ENCODE results near the gene CTCFL.

CTCFL gene

GRCh38 chr20:57559658-57560553 is 35.0 kb upstream of the CTCFL start:
- DNase-seq: no peak

DNA sequence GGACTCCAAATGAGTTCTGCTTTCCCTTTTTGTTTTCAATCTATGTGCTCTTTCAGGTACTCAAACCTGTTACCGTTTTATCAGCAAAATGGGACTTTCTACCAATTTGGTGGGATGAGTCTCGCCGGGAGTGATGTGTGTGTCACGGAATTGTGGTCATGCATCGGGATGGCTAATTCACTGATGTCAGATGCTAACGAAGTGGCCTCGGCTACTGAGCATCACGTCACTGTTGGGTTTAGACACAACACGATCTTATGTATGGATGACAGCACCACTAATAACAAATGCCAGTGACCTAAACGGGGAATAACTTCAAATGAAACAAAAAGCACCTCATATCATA is 34.3 kb upstream of the CTCFL start:
- no peak for DNase-seq

- DNase-seq: no peak
Measured at GRCh38 chr20:57558614-57559288, 33.8 kb upstream of the CTCFL start.

DNA sequence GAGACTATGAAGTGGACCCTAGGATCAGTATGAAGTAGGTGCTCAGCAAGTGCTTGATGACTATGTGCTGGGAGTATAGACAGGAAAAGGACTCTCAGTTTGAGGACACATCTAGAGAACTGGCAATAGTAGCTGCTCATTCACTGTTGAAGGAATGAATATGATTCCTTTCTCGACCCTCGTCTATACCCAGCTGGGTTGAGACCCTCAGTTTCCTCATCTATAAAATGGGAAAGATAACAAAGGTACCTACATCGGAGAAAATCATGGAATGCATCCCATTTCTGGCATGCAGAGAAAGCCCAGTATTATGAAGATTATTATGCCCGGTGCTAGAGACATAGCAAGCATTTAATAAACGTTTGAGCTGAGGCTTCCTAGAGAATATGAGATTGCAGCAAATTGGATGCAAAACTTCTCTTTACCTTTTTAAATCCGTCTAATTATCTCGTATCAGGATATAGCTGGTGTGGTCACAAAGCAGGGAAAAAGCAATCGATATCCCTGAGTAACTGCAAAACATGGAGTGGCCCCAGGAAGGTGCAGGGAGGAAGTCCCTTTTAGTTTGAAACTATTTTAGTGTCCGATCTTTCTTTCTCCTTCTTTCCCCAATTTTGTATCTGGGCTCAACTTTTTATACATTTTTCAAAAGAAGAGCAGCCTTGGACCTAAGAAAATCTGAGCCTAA is 33.1 kb upstream of the CTCFL start:
- DNase-seq: no peak

DNA sequence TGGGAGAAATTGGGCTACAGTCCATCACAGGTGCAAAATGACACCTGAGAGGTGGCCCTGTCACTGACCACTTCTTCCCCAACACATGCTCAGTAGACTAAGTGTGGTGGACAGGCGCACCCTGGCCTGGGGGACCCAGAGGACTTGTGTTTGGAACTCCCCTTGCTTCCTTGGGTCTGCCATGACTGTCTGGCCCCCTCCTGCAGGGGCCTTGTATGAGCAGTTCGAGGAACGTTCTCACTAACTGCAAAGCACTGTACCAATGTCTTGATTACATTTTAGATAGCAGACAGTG is 32.0 kb upstream of the CTCFL start:
- DNase-seq: no peak

DNA sequence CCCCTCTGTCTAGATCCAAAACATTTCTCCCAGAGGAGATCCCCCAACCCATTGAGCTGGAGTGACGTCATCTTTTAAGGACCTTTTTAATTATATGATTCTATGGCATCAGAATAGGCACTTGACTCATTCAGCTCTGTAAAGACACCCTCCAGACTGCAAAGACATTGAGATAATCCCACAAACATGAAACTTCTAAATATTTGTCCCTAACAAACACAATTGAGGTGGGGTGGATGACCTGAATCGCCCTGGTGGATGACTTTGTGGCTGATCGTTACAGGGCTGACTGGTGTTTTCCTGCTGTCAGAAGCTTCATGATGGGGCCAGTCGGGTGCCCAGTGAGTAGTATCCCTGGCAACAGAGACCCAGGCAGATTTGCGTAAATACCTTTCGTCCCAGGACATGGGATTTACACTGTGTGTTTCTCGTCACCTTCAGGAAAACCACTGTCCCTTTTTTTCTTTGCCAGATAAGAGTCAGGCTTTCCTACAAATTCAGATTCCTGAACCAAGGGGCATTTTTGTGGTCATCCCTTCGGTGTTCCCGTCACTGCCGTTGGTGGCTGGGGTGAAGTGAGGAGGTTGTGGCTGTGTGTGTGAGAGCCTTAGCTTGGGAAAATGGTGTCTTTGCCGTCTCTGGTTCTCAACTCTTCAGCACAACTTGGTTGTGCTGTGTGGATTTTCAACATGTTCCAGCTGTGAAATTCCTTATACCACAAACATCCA is 30.7 kb upstream of the CTCFL start:
- no peak for DNase-seq

DNA sequence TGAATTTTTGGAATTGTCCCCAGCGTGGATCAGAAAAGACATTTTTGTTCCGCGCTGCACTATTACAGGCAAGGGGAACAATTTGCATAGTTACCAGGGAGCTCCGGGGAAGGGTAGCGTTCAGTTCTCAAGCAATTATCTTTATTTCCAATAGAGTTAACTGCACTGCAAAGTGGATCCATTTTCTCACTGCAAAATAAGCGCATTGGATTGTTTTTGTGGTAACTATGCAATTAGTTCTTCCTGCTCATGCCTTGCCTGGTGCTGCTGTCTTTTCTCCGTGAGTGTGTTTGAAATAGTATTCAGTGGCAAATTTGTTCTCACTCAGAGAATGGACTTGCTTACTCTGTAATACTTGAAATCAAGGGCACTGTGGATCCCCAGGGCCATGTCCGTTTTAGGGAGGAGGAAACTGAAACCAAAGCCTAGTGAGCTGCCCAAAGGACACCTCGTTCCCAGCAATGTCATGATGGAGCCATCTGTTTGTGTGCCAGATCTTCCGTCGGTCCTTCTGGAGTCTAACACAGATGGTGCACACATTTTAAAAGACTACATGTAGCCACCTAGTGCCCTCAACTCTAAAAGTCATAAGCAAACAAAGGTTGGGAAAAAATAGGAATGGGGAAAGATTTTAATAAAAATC is 28.6 kb upstream of the CTCFL start:
- no peak for DNase-seq

GRCh38 chr20:57552471-57552870 is 27.5 kb upstream of the CTCFL start:
- no peak for DNase-seq

GRCh38 chr20:57548177-57549058 is 23.5 kb upstream of the CTCFL start:
- no peak for DNase-seq

DNA sequence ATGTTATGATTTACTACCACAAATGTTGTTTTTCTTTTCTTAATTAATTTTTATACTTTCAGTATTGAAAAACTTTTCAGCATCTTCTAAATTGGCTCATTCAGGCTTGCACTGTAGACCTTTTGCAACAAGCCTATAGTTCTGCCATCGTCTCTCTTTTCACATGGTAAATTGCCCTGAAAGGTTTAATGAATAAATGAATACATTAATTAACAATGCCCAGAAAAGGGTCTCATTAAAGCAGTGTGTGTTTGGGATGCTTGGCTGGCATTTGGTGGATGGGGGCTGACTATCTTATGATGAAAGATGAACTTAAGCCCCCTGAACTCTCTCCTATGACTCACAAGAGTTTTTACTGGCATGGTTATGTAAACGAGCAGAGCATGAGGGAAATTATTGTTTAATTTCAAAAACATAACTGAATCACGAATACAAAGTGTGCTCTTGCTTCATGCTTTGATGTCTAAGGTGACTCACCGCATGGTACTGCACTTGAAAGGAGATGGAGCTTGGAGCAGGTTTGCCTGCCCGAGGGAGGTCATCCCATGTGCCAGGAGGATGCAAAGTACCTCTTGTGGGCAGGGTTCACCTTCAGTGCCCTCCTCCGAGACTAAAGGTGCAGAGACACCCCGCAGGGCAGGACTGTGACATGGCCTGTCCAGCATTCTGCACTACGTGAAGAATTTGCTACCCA is 22.2 kb upstream of the CTCFL start:
- DNase-seq: no peak

DNA sequence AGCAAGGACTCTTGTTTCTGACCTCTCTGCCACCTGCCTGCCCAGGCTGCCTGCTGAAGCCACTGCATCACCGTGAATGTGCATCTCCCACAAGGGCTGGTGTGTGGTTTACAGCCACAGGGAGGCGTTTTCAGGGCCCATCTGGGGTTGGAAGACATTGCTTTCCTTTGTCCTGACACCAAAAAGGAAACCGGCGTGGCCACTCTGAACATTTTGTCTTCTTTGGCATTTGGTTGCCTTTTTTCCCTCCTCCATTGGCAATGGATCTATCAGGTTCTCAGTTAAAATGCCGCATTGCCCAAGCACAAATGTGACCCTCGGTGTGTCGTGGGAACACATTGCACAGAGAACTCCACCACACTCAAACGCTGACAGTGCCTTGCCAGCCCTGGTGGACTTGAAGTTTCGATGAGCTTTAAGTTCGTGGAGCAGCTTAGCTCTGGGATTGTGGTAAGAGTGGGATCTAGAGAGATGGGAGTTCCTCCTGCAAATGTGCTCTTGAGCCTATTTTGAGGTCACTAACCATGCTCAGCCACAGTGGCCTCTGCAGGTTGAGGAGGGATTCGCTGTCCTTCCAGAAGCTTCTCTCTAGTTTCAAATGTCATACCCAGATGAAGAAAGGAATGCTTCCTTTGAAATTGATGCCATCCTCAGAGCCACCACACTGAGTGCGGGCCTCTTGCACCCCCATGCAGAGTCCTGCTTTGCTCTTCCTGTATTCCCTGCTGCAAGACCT is 21.2 kb upstream of the CTCFL start:
- no peak for DNase-seq

GRCh38 chr20:57544838-57545564 is 20.1 kb upstream of the CTCFL start:
- no peak for DNase-seq

DNA sequence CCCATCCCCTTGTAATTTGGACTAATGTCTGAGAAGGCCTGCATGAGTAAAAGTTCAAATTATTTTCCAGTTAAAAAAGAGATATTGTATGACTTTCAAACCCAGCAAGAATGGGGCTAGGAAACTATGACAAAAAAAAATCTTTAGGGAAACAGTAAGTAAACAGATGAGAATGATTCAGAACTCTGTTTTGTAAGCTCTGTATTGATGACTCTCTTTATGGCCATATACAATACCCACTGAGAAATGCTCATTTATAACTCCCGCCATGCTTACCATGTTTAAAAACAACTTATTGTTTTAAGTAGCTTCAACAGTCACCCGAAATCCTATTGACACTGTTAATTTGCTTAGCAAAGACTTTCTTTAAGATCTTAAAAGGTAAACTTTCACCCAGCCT is 18.8 kb upstream of the CTCFL start:
- no peak for DNase-seq

- no peak for DNase-seq
Measured at GRCh38 chr20:57540890-57541580, 16.1 kb upstream of the CTCFL start.

GRCh38 chr20:57539889-57540288 is 14.9 kb upstream of the CTCFL start:
- DNase-seq: no peak

DNA sequence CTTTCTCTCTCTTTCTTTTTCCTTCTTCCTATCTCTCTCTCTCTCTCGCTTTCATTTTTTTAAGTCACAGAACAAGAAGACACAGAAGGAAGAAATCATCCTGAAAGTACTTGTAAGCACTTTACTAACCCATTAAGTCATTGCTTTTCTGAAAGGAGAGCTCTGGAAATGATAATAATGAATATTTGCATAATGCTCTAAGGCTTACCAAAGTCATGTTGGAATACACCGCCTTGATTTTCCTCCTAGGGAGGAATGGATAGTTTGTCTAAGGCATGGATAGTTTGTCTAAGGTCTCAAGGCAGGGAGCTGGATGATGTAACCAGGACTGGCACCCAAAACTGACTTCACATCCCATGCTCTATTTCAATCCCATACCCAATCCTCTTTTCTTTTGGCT is 12.9 kb upstream of the CTCFL start:
- no peak for DNase-seq

DNA sequence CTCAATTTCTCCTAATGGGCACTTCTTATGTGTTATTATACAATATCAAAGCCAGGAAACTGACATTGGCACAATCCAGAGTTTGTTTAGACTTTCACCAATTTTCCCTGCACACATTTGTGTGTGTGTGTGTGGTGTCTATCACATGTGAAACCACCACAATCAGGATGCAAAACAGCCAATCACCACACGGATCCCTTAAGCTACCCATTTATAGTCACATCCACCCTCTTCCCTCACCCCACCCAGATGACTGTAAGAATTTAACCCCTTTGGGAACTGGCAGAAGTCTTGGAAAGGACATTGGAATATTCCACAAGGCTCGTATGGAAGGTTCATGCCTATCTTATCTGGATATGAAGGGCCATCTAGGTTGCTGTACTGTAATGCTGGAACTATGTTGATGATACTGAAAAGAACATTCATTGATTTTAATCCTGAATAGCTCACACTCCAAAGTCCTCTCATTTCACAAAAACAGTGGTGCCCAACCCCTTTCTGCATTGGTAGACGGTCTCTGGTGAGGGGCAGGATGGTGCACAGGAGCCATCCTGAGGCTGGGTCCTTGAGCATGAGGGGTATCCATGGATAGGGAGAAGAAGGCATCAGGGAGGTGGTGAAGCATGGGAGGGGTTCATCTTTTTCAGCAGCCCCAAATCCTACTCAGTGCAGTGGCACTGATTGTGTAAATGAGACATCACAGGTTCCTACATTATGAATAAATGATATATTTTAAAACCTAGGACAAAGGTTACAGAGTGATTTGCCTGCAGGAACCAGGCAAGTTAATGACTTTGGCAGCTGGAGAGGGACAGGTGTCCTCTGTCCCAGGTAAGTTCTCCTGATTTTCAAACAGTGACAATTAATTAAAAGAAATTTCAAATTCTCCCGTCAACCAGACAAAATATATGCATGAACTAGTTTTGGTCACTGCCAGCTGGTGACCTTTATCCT is 12.1 kb upstream of the CTCFL start:
- DNase-seq: no peak

GRCh38 chr20:57536120-57536708 is 11.3 kb upstream of the CTCFL start:
- DNase-seq: no peak

All from stimulated activated CD8-positive, alpha-beta memory T cell treated with anti-CD3 and anti-CD28 coated beads, Interleukin-4, amount 100 ng/mL, for 48 hours (primary cell).